Choroid plexus epithelial cell (primary cell): ENCODE data around the gene N4BP2L2.

ENCODE experiments used
- DNase-seq: peaks from one replicate; pipeline ENCODE4 v3.0.0-alpha.2; 2010; ENCODE audit warnings: low read depth
- H3K4me3 ChIP-seq: 2 replicates; pipeline ENCODE4 v1.5.1; 2011; ENCODE audit warnings: low read depth, mild to moderate bottlenecking, control low read depth, low read length, moderate library complexity
- TF ChIP-seq, protein P1 (sequence below): conservative IDR thresholded peaks from 2 replicates; pipeline ENCODE4 v1.5.1; 2011; ENCODE audit warnings: low read depth, mild to moderate bottlenecking, control low read depth, inconsistent platforms, low read length, moderate library complexity

Gene N4BP2L2

DNA sequence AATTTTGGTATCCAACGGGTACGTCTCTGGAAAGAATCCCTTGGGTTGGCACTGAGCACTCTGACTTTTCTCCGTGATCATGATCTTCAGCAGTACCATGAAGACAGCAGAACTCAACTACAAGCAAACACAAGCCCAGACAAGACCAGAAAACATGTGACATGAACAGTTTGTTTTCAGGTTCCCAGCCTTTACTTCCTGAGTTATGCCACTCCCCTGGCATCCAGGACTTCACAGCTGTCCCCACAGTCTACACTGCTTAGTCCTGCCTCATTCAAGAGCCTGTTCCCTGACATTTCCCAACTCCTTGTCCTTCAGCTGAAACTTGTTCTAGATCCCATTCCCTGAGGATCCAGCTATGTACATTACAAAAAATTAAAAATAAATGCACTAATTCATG is 105.7 kb downstream of the N4BP2L2 start:
- H3K4me3 ChIP-seq = no peak overlapping the region
- TF ChIP-seq, protein P1, sequence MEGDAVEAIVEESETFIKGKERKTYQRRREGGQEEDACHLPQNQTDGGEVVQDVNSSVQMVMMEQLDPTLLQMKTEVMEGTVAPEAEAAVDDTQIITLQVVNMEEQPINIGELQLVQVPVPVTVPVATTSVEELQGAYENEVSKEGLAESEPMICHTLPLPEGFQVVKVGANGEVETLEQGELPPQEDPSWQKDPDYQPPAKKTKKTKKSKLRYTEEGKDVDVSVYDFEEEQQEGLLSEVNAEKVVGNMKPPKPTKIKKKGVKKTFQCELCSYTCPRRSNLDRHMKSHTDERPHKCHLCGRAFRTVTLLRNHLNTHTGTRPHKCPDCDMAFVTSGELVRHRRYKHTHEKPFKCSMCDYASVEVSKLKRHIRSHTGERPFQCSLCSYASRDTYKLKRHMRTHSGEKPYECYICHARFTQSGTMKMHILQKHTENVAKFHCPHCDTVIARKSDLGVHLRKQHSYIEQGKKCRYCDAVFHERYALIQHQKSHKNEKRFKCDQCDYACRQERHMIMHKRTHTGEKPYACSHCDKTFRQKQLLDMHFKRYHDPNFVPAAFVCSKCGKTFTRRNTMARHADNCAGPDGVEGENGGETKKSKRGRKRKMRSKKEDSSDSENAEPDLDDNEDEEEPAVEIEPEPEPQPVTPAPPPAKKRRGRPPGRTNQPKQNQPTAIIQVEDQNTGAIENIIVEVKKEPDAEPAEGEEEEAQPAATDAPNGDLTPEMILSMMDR = no peak
- no peak for DNase-seq

DNA sequence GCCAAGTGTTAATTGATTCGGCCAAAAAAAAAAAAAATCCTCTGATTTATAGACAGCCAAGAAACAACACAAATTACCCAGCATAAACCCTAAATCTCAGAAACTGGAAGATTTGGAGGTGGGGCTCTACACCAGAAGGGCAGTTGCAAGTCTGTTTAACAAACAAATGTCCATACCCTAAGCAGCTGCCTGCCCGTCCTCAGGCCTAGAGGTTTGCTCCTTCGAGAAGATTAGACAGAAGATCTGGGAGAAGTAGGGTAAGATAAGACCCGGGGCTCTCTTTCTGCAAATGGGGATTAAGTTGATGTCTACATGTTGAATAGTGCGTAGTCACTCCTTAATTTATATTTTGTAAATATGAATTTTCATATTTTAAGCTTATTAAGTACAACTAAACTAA is 107.2 kb downstream of the N4BP2L2 start:
- DNase-seq = no peak
- no peak overlapping the region for H3K4me3 ChIP-seq
- TF ChIP-seq, protein P1 = no peak

- no peak overlapping the region for H3K4me3 ChIP-seq
- DNase-seq = no peak
- TF ChIP-seq, protein P1 = no peak
Measured at GRCh38 chr13:32430018-32430747, 108.4 kb downstream of the N4BP2L2 start.

DNA sequence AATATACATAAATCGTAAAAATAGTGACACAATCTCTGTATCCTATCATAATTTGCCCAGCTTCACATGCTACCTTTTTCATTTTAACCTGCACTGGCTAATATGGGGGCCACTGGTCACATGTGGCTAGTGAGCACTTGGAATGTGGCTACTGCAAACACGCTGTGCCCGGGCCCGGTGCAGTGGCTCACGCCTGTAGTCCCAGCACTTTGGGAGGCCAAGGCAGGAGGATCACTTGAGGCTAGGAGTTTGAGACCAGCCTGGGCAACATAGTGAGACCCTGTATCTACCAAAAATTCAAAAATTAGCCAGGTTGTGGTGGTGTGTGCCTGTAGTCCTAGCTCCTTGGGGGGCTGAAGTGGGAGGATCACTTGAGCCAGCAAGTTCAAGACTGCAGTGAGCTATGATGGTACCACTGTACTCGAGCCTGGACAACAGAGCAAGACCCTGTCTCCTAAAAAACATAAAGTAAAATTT is 109.1 kb downstream of the N4BP2L2 start:
- no peak overlapping the region for H3K4me3 ChIP-seq
- TF ChIP-seq, protein P1 = no peak

DNA sequence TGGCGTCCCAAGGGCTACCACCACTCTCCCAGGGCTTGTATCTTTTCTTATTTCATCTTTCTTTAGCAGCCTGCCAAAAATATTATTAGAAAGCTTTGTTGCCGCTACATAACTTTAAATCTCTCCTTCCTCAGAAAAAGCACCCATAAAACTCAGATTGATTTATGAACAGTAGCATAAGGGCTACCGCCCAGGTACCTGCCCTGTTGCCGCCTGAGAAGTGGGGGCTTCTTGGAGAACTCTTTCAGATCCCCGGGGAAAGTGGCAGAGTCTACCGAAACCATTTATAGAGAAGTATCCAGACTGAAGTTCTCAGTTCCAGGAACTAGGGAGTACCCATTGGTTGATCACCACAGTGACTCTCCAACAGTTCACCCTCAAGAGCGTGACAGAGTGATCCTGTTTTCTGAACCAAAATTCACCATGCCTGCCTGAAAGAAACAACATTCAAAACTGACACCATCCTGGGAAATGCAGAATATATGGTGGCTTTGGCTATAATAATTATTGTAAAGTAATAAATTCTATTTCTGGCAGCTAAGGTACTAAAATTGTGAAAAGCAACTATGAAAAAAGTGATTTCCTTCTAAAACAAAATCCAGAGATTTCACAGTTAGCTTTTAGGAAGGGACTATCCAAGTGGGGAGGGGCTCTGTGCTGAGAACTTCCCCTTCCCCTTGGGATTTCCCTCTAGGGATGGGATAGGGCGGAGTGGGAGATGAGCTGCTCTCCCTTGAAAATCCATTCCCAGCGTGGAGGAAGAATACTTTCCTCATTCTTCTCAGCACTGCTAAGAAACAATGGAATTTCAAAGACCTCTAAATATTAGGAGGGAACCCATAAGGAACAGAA is 109.8 kb downstream of the N4BP2L2 start:
- H3K4me3 ChIP-seq = no peak overlapping the region
- no peak for DNase-seq
- TF ChIP-seq, protein P1 = no peak

More for the DNA sequence above, 109.1 kb downstream of the N4BP2L2 start:
- DNase-seq = no peak

DNA sequence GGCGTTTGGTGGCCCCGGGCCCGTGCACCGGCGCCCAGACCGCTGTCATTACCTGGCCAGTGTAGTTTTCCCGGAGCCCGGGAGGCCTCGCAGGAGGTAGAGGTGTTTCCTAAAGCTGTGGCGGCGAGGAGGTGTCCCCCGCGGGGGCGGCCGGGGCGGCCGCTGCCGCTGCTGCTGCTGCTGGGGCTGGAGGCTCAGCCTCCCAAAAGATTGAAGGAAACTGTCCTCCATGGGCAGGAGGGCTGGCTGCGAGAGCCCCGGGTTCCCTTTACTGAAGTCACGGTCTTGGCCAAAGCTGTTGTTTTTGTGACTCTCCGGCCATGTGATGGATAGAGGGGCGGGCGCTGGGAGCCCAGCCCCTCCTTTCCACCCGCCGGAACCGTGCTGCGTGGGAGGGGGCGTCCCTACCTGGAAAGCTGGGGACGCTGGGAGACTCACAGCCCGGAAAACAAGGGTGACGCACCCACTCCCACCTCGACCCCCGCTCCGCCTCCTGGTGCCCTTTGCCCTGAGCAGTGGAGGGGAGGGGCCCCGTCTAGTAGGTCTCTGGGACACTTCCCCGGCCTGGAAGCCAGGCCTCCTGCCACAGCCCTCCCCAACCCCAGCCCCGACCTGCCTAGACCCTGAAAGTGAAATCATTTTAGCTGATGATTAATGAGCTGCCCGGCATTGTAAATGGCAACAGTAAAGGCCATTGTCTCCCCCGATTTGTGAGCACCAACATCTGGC is 110.6 kb downstream of the N4BP2L2 start, which contains the start of gene N4BP2L1:
Gene N4BP2L1, minus strand, starts transcription at position 279 of the 729 bp plus-strand sequence. Its CDS starts 48 bp downstream, at position 231.
- DNase-seq = peak; percentile 44
- TF ChIP-seq, protein P1 = no peak
- peak within 1 kb of the TSS; percentile 67 for H3K4me3 ChIP-seq
